HG03378 (cell line): Measurements from ENCODE around the gene OR51S1.
"Not testable (repeated sequence)": the region's sequence is repeated elsewhere in the genome, so short reads cannot be mapped to it uniquely, and the experiment has no call there.

ENCODE experiments used
- ATAC-seq: cut with Tn5 transposase; IDR thresholded peaks from one replicate; pipeline ENCODE4 v1.9.1; 2021; ENCODE audit warnings: mild to moderate bottlenecking, moderate library complexity; ENCODE audit not compliant: unreplicated experiment

OR51S1 gene

GRCh38 chr11:4848908-4849532, at the start of gene OR51S1:
Gene OR51S1 (minus strand): TSS chr11:4849208. CDS start chr11:4849208, 0 bp downstream.
- ATAC-seq, result no peak

- no peak for ATAC-seq
Measured at GRCh38 chr11:4891996-4892640, 43.1 kb upstream of the OR51S1 start.

- no peak for ATAC-seq
Measured at GRCh38 chr11:4890279-4890678, 41.3 kb upstream of the OR51S1 start.

- no peak for ATAC-seq
Measured at GRCh38 chr11:4887591-4887990, 38.6 kb upstream of the OR51S1 start.

GRCh38 chr11:4886186-4886585, 37.2 kb upstream of the OR51S1 start:
- ATAC-seq, result no peak

GRCh38 chr11:4884361-4884760, 35.4 kb upstream of the OR51S1 start:
- no peak for ATAC-seq

- no peak for ATAC-seq
Measured at GRCh38 chr11:4882543-4882942, 33.5 kb upstream of the OR51S1 start.

- ATAC-seq, result no peak
Measured at GRCh38 chr11:4881860-4882500, 33.0 kb upstream of the OR51S1 start, which contains the start of gene OR51T1. Gene OR51T1 (plus strand): TSS chr11:4881900. CDS start chr11:4881900, 0 bp downstream.

GRCh38 chr11:4881188-4881587, 32.2 kb upstream of the OR51S1 start:
- ATAC-seq, result no peak

GRCh38 chr11:4865855-4866254, 16.8 kb upstream of the OR51S1 start:
- ATAC-seq, result no peak

GRCh38 chr11:4863876-4864275, 14.9 kb upstream of the OR51S1 start:
- ATAC-seq, result no peak

- no peak for ATAC-seq
Measured at GRCh38 chr11:4862447-4863236, 13.6 kb upstream of the OR51S1 start.

- ATAC-seq, result not testable (repeated sequence)
Measured at GRCh38 chr11:4854286-4854685, 5.3 kb upstream of the OR51S1 start.

- ATAC-seq, result no peak
Measured at GRCh38 chr11:4851033-4851432, 2.0 kb upstream of the OR51S1 start.

GRCh38 chr11:4839851-4840549, 9.0 kb downstream of the OR51S1 start:
- no peak for ATAC-seq

GRCh38 chr11:4830909-4831308, 18.1 kb downstream of the OR51S1 start:
- no peak for ATAC-seq

- no peak for ATAC-seq
Measured at GRCh38 chr11:4830346-4830745, 18.7 kb downstream of the OR51S1 start.

GRCh38 chr11:4826425-4826824, 22.6 kb downstream of the OR51S1 start:
- no peak for ATAC-seq

GRCh38 chr11:4825132-4825531, 23.9 kb downstream of the OR51S1 start:
- no peak for ATAC-seq

GRCh38 chr11:4821021-4821420, 28.0 kb downstream of the OR51S1 start, which contains the start of gene OR51F2:
Gene OR51F2 (plus strand): TSS chr11:4821321. CDS start chr11:4821422, 101 bp downstream.
- no peak for ATAC-seq

GRCh38 chr11:4809246-4809645, 39.8 kb downstream of the OR51S1 start:
- ATAC-seq, result no peak
